HG03175 (cell line): ENCODE data around the gene LIN37.
"Not testable (repeated sequence)": the region's sequence is repeated elsewhere in the genome, so short reads cannot be mapped to it uniquely, and the experiment has no call there.

Source experiments
- ATAC-seq: cut with Tn5 transposase; IDR thresholded peaks from one replicate; pipeline ENCODE4 v1.9.1; 2021; ENCODE audit warnings: mild to moderate bottlenecking, moderate library complexity; ENCODE audit not compliant: unreplicated experiment

LIN37 gene

GRCh38 chr19:35772362-35772761 is 24.0 kb downstream of the LIN37 start:
- not testable (repeated sequence) for ATAC-seq

DNA sequence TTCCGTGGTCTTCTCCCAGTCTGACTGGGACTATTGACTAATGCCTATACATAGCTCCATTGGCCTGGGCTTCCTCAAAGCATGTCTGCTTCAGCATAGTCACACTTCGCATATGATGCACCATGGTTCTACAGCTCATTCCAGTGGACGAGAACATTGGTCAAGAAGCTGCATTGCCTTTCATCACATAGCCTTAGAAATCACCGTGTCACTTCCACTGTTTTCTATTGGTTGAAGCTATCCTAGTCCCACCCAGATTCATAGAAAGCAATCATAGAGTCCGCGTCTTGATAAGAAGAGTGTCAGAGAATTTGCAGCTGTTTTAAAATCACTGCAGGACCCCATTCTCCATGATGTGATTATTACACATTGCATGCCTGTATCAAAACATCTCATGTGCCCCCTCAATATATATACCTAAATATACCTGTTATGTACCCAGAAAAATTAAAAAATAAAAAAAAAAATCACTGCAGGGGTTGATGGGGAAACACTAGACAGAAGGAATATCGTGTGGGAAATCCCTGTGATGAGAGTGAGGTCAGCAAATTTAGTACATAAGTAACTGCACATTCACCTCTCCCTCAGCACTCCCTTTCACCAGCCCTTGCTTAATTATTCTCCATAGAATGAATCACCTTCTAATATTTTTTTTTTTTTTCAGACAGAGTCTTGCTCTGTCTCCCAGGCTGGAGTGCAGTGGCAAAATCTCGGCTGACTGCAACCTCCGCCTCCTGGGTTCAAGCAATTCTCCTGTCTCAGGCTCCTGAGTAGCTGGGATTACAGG is 24.8 kb downstream of the LIN37 start:
- ATAC-seq: no peak

- no peak for ATAC-seq
Observed at GRCh38 chr19:35774274-35775045, 26.1 kb downstream of the LIN37 start.

DNA sequence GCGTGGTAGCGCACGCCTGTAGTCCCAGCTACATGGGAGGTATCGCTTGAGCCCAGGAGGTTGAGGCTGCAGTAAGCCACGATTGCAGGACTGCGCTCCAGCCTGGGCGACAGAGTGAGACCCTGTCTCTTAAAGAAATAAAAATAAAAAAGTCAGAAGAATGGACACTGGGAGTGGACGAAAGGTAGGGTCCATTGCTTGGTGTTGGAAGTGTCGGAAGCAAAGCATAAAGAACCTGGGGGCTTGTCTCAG is 26.6 kb downstream of the LIN37 start:
- ATAC-seq: no peak

DNA sequence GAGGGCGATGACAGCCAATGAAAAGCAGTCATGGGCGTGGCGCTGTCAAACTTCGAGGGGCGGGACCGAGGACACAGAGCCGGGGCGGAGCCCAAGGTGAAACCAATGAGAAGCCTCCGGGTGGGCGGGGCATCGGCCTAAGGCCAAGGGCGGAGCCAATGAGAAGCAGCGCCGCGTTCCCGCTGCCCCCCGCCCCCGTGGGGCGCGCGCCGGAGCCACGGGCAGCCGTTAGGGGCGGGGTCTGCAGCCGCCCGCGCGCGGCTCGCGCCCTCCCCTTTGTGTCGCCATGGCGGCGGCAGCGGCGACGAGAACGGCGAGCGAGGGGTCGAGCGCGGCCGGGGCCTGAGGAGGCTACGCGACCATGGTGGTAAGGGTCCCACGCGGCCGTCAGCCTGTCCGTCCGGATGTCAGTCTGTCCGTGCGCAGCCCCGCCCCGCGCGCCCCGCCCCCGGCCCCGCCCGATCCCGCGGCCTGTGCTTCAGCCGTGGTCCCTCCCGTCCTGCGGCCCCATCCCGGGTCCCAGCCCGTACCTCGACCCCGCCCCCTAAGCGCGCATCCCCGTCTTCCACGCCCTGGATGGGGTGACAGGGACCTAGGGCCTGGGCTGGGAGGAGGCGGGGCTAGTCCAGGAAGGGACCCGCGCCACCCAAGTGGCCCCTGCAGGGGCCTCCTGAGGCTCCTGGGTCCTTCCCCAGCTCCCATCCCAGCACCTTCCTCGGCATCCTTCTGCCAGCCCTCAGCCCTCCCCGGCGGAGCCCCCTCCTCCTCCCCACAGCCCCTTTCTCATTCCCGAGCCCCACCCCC is 27.1 kb downstream of the LIN37 start, which contains the start of gene ARHGAP33:
TSS of gene ARHGAP33 (plus strand) at position 267 of the 804 bp plus-strand sequence. CDS start at position 362, 95 bp downstream.
- peak; percentile 93 for ATAC-seq

DNA sequence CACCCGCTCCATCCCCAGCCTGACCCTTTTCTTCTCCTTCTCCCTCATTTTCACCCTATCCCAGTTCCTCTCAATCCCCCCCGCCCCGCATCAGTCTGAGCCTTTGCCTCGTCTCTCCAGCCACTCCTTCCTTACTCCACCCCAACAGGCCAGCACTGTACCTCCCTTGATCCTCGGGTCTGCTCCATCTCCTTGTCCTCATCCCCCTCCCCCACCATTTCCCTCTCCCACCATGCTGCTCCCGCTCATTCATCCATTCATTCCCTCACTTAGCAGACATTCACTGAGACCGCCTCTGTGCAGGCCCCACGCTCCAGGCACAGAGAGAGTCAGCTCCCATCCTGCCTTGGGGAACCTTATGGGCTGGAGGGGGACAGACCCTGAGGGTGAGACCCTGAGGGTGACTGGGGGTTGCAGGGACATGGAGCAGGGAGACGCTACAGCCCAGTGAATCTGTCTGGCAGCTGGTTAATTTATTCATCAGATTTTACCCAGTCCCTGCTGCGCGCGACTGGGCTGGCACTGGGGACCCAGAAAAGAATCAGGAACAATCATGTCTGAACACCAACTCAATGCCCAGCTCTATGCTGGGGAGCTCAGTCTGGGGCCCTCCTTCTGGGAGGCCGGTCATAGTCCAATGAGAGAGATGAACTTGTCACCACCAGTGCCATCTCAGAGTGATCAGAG is 27.9 kb downstream of the LIN37 start:
- no peak for ATAC-seq

GRCh38 chr19:35777086-35777841 is 28.9 kb downstream of the LIN37 start:
- no peak for ATAC-seq

DNA sequence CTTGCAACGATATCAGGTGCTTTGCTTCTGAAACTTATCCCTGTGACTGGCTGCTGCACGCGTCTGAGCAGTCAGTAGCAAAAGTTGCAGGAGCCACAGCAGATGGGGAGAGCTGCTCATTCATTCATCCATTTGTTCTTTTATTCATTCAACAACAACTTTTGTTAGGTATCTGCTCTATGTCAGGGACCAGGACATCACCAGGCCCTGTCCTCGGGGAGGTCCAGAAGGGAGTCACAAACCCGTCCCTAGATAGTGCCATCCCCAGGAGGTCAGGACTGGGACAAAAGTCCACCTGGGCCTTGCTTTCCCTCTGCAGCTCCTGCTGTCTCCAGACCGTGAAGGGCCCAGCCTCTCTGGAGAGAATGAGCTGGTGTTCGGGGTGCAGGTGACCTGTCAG is 29.6 kb downstream of the LIN37 start:
- no peak for ATAC-seq

DNA sequence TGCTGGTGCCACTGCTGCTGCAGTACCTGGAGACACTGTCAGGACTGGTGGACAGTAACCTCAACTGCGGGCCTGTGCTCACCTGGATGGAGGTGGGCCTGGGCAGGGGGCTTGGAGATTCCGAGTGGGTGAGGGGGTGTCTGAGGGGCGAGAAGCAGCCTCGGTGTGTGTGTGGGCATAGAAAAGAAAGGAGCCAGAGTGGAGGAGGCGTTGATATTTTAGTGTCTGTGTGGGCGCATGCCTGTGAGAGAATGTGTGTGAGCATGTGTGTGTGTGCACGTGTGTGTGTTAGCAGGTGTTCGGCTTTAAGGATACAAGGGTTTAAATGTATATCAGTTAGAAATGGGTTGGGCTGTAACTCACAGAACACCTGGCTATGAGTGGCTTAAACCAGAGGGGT is 30.7 kb downstream of the LIN37 start:
- no peak for ATAC-seq

- ATAC-seq: no peak
Observed at GRCh38 chr19:35780058-35780457, 31.7 kb downstream of the LIN37 start.

- no peak for ATAC-seq
Observed at GRCh38 chr19:35780717-35781116, 32.3 kb downstream of the LIN37 start.

GRCh38 chr19:35781650-35782049 is 33.3 kb downstream of the LIN37 start:
- ATAC-seq: no peak

DNA sequence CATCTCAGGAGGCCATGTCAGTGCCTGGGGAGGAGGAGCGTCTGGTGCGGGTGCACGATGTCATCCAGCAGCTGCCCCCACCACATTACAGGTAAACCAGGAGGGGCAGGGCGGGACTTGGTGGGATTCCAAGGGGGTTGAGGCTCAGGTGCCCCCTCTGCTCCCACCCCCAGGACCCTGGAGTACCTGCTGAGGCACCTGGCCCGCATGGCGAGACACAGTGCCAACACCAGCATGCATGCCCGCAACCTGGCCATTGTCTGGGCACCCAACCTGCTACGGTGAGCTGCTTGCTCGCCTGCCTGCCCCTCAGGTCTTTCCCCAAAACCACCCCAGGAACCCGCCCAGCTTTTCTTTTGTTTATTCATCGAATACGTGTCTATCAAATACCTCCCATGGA is 34.2 kb downstream of the LIN37 start:
- no peak for ATAC-seq

DNA sequence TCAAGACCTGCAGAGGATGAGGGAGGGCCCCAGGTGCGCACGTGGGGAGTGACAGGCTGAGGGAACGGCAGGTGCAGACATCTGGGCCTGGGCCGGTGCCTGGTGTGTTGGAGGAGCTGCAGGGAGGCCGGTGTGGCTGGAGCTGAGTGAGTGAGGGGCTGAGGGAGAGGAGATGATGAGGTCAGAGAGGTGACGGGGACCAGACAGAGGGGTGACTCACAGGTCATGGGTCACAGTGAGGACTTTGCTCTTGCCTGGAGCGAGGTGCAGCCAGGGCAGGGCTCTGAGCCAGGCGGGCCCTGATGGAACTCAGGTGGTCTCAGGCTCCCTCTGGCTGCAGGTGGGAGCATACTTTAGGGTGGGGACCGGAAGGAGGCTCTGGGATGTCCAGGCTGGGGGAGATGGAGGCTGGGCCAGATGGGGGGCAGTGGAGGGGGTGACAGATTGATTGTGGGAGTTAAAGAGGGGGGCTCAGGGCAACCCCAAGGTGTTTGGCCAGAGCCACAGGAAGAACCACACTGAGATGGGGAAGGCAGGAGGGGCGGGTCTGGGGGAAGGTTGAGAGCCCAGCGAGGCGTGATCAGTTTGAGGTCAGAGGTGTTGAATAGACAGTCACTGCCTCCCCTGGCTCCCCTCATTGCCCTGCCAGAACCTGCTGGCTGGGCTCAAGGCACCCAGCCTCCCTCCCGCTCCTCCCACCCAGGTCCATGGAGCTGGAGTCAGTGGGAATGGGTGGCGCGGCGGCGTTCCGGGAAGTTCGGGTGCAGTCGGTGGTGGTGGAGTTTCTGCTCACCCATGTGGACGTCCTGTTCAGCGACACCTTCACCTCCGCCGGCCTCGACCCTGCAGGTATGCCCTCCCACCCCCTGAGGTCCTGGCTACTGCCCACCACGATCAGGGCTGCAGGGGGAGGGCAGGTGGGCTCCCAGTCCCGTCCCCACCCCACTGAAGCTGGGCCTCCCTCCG is 35.4 kb downstream of the LIN37 start:
- no peak for ATAC-seq

DNA sequence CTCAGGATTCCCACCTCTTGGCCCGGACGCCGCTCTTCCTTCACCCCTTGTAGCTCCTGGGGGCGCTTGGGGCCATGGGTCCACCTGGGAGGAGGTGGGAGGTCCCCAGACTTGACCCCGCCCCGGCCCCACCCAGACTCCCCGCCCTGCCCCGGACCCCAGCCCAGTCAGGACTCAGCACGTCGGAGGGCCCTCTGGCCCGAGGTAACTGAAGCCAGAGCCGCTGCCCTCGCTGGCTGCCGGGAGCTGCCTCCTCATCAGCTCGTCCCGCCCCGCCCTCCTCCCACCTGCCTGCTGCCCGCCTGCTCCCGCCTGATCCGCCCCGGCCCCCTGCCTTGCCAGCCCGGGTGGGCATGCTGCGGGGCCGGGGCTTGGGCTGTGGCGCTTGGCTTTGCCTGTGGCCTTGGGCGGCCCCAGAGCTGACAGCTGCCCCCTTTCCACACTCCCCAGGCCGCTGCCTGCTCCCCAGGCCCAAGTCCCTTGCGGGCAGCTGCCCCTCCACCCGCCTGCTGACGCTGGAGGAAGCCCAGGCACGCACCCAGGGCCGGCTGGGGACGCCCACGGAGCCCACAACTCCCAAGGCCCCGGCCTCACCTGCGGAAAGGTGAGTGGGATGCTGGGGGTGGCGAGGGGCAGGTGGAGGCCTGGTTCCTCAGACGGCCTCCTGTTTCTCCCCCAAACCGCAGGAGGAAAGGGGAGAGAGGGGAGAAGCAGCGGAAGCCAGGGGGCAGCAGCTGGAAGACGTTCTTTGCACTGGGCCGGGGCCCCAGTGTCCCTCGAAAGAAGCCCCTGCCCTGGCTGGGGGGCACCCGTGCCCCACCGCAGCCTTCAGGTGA is 36.3 kb downstream of the LIN37 start:
- no peak for ATAC-seq

- ATAC-seq: no peak
Observed at GRCh38 chr19:35785339-35785627, 36.9 kb downstream of the LIN37 start.

DNA sequence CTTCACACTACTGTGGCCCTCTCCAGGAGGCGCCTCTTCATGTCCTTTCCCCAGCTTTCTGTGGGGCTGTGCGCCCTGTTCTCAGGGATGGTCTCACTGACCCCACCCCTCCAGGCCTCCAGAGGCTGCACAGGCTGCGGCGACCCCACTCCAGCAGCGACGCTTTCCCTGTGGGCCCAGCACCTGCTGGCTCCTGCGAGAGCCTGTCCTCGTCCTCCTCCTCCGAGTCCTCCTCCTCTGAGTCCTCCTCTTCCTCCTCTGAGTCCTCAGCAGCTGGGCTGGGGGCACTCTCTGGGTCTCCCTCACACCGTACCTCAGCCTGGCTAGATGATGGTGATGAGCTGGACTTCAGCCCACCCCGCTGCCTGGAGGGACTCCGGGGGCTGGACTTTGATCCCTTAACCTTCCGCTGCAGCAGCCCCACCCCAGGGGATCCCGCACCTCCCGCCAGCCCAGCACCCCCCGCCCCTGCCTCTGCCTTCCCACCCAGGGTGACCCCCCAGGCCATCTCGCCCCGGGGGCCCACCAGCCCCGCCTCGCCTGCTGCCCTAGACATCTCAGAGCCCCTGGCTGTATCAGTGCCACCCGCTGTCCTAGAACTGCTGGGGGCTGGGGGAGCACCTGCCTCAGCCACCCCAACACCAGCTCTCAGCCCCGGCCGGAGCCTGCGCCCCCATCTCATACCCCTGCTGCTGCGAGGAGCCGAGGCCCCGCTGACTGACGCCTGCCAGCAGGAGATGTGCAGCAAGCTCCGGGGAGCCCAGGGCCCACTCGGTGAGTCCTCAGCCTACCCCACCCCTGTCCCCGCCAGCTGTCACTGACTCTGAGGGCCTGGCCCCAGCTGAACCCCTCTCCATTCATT is 38.2 kb downstream of the LIN37 start:
- ATAC-seq: no peak
